HAP-1 (cell line): ENCODE measurements around the gene ACOT7.

Experiments used
- DNase-seq, 2 experiments: peaks; one replicate each; pipeline ENCODE4 v3.0.0-alpha.2; 2016 to 2020; ENCODE audit warnings: low spot score in 2 of 2
- H3K27me3 ChIP-seq: fragments of 250-450 bp; sonication (Bioruptor Pico); 2 replicates; pipeline ENCODE4 v1.5.1; 2020; ENCODE audit warnings: low read depth, mild to moderate bottlenecking, moderate library complexity
- H3K36me3 ChIP-seq: fragments of 250-450 bp; sonication (Bioruptor Pico); replicated peaks from 2 replicates; pipeline ENCODE4 v1.5.1; 2020; ENCODE audit warnings: mild to moderate bottlenecking
- H3K4me1 ChIP-seq: fragments of 250-450 bp; sonication (Bioruptor Pico); 2 replicates; pipeline ENCODE4 v1.5.1; 2020; ENCODE audit warnings: mild to moderate bottlenecking
- H3K4me3 ChIP-seq: fragments of 250-450 bp; sonication (Bioruptor Pico); 2 replicates; pipeline ENCODE4 v1.5.1; 2020; ENCODE audit warnings: mild to moderate bottlenecking, moderate library complexity
- H3K9me3 ChIP-seq: fragments of 250-450 bp; sonication (Bioruptor Pico); 2 replicates; pipeline ENCODE4 v1.5.1; 2020; ENCODE audit warnings: mild to moderate bottlenecking, moderate library complexity
- in situ Hi-C: fragments of 300-500 bp; cut with MboI; formaldehyde crosslinking; loops from 3 replicates; pipeline ENCODE4 v1.14.3; 2020; ENCODE audit warnings: low sequenced_read_pairs, inconsistent platforms, mixed read lengths

ACOT7 gene

GRCh38 chr1:6302568-6302967 lies 91.0 kb downstream of the ACOT7 start:
- Histone ChIP-seq H3K36me3 (0 out of 2 replicates have a peak, but pooled peaks cover 4% of the 10 kb centered on the region), H3K4me1 (no peaks in the 10 kb centered on the region), H3K9me3 (no peaks in the 10 kb centered on the region), H3K27me3 (no peaks in the 10 kb centered on the region), H3K4me3 (no peak overlapping the region)
- in situ Hi-C loops = no loop called here
- DNase-seq = no peak

- no peak for DNase-seq
- Histone ChIP-seq H3K27me3 (no peaks in the 10 kb centered on the region), H3K4me1 (no peaks in the 10 kb centered on the region), H3K9me3 (no peaks in the 10 kb centered on the region), H3K4me3 (no peak overlapping the region), H3K36me3 (no peaks in the 10 kb centered on the region)
- in situ Hi-C loops = no loop called here
These were observed 92.0 kb downstream of the ACOT7 start for GRCh38 chr1:6301526-6301925.

- no peak for DNase-seq
- Histone ChIP-seq H3K4me3 (no peak overlapping the region), H3K27me3 (no peaks in the 10 kb centered on the region), H3K36me3 (no peaks in the 10 kb centered on the region), H3K4me1 (no peaks in the 10 kb centered on the region), H3K9me3 (no peaks in the 10 kb centered on the region)
- in situ Hi-C loops = no loop called here
These were observed 93.1 kb downstream of the ACOT7 start for GRCh38 chr1:6300342-6301048.

GRCh38 chr1:6299557-6300165 lies 93.9 kb downstream of the ACOT7 start:
- no peak overlapping the region for H3K4me3 ChIP-seq
- no peaks in the 10 kb centered on the region for H3K4me1 ChIP-seq
- peaks cover 3% of the 10 kb centered on the region; the same call in 1 of the 2 replicates for H3K36me3 ChIP-seq
- DNase-seq = no peak
- H3K27me3 ChIP-seq = no peaks in the 10 kb centered on the region
- in situ Hi-C loops = no loop called here
- H3K9me3 ChIP-seq = no peaks in the 10 kb centered on the region

- DNase-seq = no peak
- no peaks in the 10 kb centered on the region for H3K9me3 ChIP-seq
- no peak overlapping the region for H3K4me3 ChIP-seq
- in situ Hi-C loops = no loop called here
- no peaks in the 10 kb centered on the region for H3K27me3 ChIP-seq
- peaks cover 9% of the 10 kb centered on the region; the same call in 1 of the 2 replicates for H3K36me3 ChIP-seq
- H3K4me1 ChIP-seq = no peaks in the 10 kb centered on the region
These were observed 94.6 kb downstream of the ACOT7 start for GRCh38 chr1:6298940-6299465.

- peaks cover 14% of the 10 kb centered on the region for H3K36me3 ChIP-seq
- no peaks in the 10 kb centered on the region for H3K9me3 ChIP-seq
- in situ Hi-C loops = no loop called here
- no peaks in the 10 kb centered on the region for H3K4me1 ChIP-seq
- DNase-seq = no peak
- H3K27me3 ChIP-seq = no peaks in the 10 kb centered on the region
- H3K4me3 ChIP-seq = no peak overlapping the region
These were observed 95.0 kb downstream of the ACOT7 start for GRCh38 chr1:6298530-6298929.

- DNase-seq = no peak
- Histone ChIP-seq H3K36me3 (peaks cover 24% of the 10 kb centered on the region), H3K4me1 (no peaks in the 10 kb centered on the region), H3K27me3 (no peaks in the 10 kb centered on the region), H3K4me3 (no peak overlapping the region), H3K9me3 (no peaks in the 10 kb centered on the region)
- in situ Hi-C loops = no loop called here
These were observed 97.7 kb downstream of the ACOT7 start for GRCh38 chr1:6295910-6296309.

GRCh38 chr1:6294890-6295556 lies 98.5 kb downstream of the ACOT7 start:
- Histone ChIP-seq H3K27me3 (no peaks in the 10 kb centered on the region), H3K9me3 (no peaks in the 10 kb centered on the region), H3K4me3 (no peak overlapping the region), H3K4me1 (no peaks in the 10 kb centered on the region), H3K36me3 (peaks cover 24% of the 10 kb centered on the region)
- in situ Hi-C loops = no loop called here
- DNase-seq = no peak

- in situ Hi-C loops = no loop called here
- peaks cover 24% of the 10 kb centered on the region for H3K36me3 ChIP-seq
These were observed 99.3 kb downstream of the ACOT7 start for GRCh38 chr1:6294080-6294889.

GRCh38 chr1:6292102-6292501 lies 101.5 kb downstream of the ACOT7 start:
- Histone ChIP-seq H3K4me3 (no peak overlapping the region), H3K9me3 (no peaks in the 10 kb centered on the region), H3K36me3 (peaks cover 24% of the 10 kb centered on the region), H3K4me1 (no peaks in the 10 kb centered on the region), H3K27me3 (no peaks in the 10 kb centered on the region)
- in situ Hi-C loops = no loop called here
- no peak for DNase-seq

More at GRCh38 chr1:6294080-6294889, 99.3 kb downstream of the ACOT7 start:
- Histone ChIP-seq H3K4me3 (no peak overlapping the region), H3K4me1 (no peaks in the 10 kb centered on the region), H3K9me3 (no peaks in the 10 kb centered on the region), H3K27me3 (no peaks in the 10 kb centered on the region)
- DNase-seq = no peak

GRCh38 chr1:6288665-6289064 lies 104.9 kb downstream of the ACOT7 start:
- Histone ChIP-seq H3K4me1 (no peaks in the 10 kb centered on the region), H3K9me3 (no peaks in the 10 kb centered on the region), H3K27me3 (no peaks in the 10 kb centered on the region), H3K4me3 (no peak overlapping the region), H3K36me3 (peaks cover 11% of the 10 kb centered on the region)
- DNase-seq = no peak
- in situ Hi-C loops = no loop called here

- H3K4me3 ChIP-seq = no peak overlapping the region
- no peaks in the 10 kb centered on the region for H3K9me3 ChIP-seq
- in situ Hi-C loops = no loop called here
- DNase-seq = no peak
- H3K27me3 ChIP-seq = no peaks in the 10 kb centered on the region
- peaks cover 5% of the 10 kb centered on the region for H3K36me3 ChIP-seq
- H3K4me1 ChIP-seq = no peaks in the 10 kb centered on the region
These were observed 105.5 kb downstream of the ACOT7 start for GRCh38 chr1:6288026-6288425.

GRCh38 chr1:6287431-6287886 lies 106.1 kb downstream of the ACOT7 start:
- DNase-seq = no peak
- Histone ChIP-seq H3K27me3 (no peaks in the 10 kb centered on the region), H3K4me1 (no peaks in the 10 kb centered on the region), H3K36me3 (peaks cover 4% of the 10 kb centered on the region; the same call in 1 of the 2 replicates), H3K4me3 (no peak overlapping the region), H3K9me3 (no peaks in the 10 kb centered on the region)
- in situ Hi-C loops = no loop called here
